ENCODE results near the gene RAPGEF5.

GRCh38 chr7:22159341-22159740 lies 197.6 kb downstream of the RAPGEF5 start:
- TF ChIP-seq RFX5 (IDR thresholded peaks at IDR 0.05; ENCODE audit: low read depth, low read length) = no peak
- TF ChIP-seq ESRRA (IDR thresholded peaks at IDR 0.05; ENCODE audit: low read length) = no peak
- no peak for TF ChIP-seq EP300 (IDR thresholded peaks at IDR 0.05; ENCODE audit: borderline replicate concordance in 1 of 2, control insufficient read depth in 1 of 2, low read depth in 2 of 2, low read length in 2 of 2)

Data from GM12878 (cell line).